Stimulated activated CD8-positive, alpha-beta memory T cell treated with anti-CD3 and anti-CD28 coated beads, Interleukin-15, amount 100 ng/mL, for 48 hours (primary cell): Measurements from ENCODE around the gene MED13.
A peak's percentile ranks its signal among the peaks of the same experiment; 100 is the strongest.
"Not testable (repeated sequence)": the region's sequence is repeated elsewhere in the genome, so short reads cannot be mapped to it uniquely, and the experiment has no call there.

Experiments
- DNase-seq, 2 donors: peaks; one replicate each; pipeline ENCODE4 v3.0.0-alpha.2; 2020; ENCODE audit warnings: low read depth in 2 of 2

Gene MED13

GRCh38 chr17:62090021-62090824 lies 25.1 kb upstream of the MED13 start:
- no peak for DNase-seq

- no peak for DNase-seq
Observed at GRCh38 chr17:62089334-62089733, 24.3 kb upstream of the MED13 start.

DNA sequence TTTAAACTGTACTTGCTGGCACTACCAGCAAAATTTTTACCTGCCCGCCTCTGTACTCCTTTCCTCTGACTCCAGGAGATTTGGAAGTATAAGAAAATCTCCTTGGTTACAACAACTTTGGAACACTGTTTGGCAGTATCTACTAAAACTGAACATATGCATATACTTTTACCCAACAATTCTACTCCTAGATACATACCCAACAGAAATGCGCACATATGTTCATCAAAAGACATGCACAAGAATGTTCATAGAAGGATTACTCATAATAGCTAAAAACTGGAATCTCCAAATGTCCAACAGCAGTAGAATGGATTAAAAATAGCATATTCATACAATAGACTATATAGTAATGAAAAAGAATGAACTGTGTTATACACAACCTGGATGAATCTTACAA lies 21.7 kb upstream of the MED13 start:
- no peak for DNase-seq

GRCh38 chr17:62085511-62086408 lies 20.7 kb upstream of the MED13 start:
- DNase-seq, result no peak

GRCh38 chr17:62084585-62084984 lies 19.5 kb upstream of the MED13 start:
- no peak for DNase-seq

DNA sequence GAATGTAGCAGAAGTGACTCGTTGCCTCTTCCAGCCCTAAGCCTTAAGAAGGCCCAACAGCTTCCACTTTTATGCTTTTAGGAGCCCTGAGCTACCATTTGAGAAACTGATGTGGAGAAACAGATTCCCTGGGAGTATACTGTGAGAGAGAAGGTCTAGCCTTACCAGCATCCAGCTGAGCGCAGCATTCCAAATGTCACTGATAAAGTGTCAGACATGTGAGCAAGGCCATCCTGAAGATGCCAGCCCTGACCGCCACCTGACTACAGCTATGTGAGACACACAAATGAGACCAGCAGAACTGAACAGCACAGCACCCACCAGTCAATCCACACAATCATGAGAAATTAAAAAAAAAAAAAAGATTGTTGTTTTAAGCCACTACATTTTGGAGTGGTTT lies 18.6 kb upstream of the MED13 start:
- DNase-seq, result no peak

- no peak for DNase-seq
Observed at GRCh38 chr17:62080647-62081046, 15.6 kb upstream of the MED13 start.

- DNase-seq, result no peak
Observed at GRCh38 chr17:62078009-62078408, 12.9 kb upstream of the MED13 start.

GRCh38 chr17:62076864-62077788 lies 12.0 kb upstream of the MED13 start:
- DNase-seq, result no peak

- peak in 1 of 2 donors; percentile 23 for DNase-seq
Observed at GRCh38 chr17:62075308-62075815, 10.3 kb upstream of the MED13 start.

- no peak for DNase-seq
Observed at GRCh38 chr17:62073993-62074392, 8.9 kb upstream of the MED13 start.

GRCh38 chr17:62072855-62073254 lies 7.8 kb upstream of the MED13 start:
- not testable (repeated sequence) for DNase-seq

GRCh38 chr17:62070900-62071299 lies 5.8 kb upstream of the MED13 start:
- no peak for DNase-seq

DNA sequence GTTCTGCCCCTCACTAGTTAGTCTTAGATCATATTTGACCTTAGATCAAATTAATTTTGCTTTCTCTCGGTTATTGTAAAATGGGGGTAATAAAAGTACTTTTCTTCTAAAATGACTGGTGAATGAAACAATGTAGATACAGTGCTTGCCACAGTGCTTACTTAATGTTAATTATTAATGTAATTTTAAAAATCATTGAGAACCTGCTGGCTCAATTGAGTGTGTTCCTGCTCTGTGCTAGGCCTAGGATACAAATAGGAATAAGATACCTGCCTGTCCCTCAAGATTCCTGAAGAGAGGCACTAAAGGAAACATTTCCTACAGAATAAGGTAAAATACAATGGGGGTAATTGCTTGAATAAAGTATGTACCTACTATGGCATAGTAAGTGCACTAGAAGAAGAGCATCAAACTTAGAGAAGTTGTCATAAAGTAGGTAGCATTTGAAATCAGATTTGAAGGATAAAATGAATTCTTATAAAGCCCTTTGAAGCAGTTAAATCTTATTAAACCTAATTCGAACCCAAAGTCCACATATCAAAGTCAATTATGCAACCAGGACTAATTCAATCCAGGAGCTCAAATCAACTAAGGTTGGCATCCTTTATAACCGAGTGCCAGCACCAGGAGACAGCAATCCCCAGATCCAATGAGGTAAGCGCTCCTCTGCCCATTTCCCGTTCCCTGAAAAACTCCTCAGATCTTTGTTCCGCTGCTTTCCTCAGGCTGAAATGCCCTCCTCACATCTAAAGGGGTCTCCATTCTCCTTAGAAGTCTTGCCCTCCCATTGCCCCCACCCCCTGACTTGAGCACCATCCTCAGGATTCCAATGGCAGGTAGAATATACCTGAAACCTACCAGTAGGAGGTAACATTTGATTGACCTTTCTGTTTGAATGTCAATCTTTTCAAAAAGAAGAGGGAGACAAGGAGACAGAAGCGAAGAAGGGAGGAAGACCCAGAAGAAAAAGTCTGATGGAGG lies 2.4 kb upstream of the MED13 start:
- DNase-seq, result no peak

GRCh38 chr17:62065611-62066468 lies 762 bp upstream of the MED13 start:
- peak; percentile 96 to 98 for DNase-seq

DNA sequence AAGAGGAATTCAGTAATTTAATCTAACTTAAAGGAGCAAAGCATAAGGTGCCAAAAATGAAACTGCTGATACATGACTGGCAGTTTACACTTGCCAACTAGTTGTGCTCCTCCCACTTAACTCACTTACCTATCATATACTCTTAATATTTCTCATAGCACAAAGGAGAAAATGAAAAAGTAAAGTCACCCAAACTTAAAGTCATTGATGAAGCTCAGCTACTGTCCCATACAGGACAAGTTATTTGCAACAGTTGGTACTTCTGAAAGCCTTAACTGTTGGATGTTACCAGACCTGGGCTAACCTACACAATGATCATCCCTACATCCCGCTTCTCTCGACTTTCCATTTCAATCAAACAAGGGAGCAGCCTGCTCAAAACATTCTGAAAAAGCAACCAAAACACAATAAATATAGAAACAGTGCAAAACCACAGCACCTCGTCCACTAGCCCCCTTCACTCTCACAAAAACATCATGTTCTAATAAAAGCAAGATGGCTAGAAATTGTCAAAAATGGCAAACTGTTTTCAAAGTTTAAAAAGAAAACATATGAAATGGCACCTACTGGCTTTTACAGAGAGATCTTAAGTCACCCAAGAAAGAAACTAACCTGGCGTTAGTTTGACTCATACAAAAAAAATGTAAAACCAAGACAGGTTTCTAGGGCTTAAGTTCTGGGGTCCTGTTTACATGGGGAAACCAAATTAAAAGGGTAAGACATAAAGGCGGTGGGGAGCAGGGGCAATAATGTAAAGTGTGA lies 868 bp downstream of the MED13 start:
- DNase-seq, result no peak

DNA sequence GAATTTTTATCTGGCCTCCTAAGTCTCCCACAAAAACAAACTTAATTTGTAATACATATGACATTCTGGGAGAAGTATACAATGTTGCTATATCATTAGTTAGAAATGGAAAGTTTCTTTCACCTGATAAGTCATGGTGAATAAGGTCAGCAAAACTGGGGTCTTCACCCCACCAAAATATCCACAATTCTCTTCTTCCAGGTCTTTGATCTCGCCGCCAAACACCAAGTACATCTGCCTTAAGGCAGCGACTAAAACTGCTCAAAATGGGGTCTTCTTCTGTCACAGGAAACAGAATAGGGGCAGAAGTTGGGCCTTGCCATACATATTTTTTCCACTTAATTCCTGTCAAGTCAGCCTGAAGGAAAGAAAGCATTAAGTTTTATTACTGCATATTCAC lies 2.1 kb downstream of the MED13 start:
- DNase-seq, result no peak

DNA sequence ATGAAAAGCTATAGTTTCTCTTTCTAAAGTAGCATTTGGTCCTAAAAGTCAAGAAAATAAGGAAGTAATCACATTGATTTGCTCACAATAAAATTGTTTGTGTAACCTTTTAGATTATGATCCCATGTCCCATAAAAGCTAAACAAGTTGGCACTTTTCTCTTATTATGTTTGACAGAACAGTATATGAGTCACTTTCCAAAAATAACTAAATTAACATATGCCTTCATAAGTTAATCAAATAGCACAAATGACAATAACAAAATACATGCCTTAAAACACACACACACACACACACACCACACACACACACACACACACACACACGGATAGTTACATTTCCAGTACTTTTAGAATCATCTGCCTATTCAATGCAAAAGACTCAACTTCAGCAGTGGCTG lies 2.8 kb downstream of the MED13 start:
- no peak for DNase-seq

DNA sequence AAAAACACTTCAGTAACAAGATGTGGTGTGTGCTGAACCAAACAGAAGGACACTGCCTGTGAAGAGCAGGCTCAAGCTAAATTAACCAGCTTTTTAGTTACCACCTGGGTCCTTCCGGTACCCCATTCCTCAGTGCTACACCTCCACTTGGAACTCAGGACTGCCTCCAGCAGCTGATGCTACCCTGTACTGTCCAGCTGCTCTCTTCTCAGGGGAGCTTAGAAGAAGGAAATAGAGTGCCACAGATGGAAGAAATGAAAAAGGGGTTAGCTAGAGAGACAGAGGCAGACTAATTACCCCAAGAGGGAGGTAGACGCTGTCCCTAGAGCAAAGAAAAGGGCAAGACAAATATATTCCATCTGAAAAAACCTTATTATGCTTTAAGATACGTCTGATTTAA lies 5.7 kb downstream of the MED13 start:
- DNase-seq, result no peak
